ENCODE results near the gene SH3GLB2.

The SH3GLB2 gene

GRCh38 chr9:129028192-129028966 lies at the start of gene SH3GLB2:
SH3GLB2 (minus strand) TSS chr9:129028331; CDS start chr9:129028154, 177 bp downstream.
- peak; percentile 90 to 96 (median 96) for DNase-seq (ENCODE audit: low read depth in 3 of 3)

GRCh38 chr9:129077236-129077635 lies 49.1 kb upstream of the SH3GLB2 start:
- DNase-seq (ENCODE audit: low read depth in 3 of 3): no peak

- no peak for DNase-seq (ENCODE audit: low read depth in 3 of 3)
Observed at GRCh38 chr9:129076640-129077037, 48.5 kb upstream of the SH3GLB2 start.

- no peak for DNase-seq (ENCODE audit: low read depth in 3 of 3)
Observed at GRCh38 chr9:129075996-129076639, 48.0 kb upstream of the SH3GLB2 start.

GRCh38 chr9:129074106-129074505 lies 46.0 kb upstream of the SH3GLB2 start:
- no peak for DNase-seq (ENCODE audit: low read depth in 3 of 3)

- DNase-seq (ENCODE audit: low read depth in 3 of 3): no peak
Observed at GRCh38 chr9:129073404-129073803, 45.3 kb upstream of the SH3GLB2 start.

- DNase-seq (ENCODE audit: low read depth in 3 of 3): no peak
Observed at GRCh38 chr9:129072171-129072570, 44.0 kb upstream of the SH3GLB2 start.

- no peak for DNase-seq (ENCODE audit: low read depth in 3 of 3)
Observed at GRCh38 chr9:129071526-129072126, 43.5 kb upstream of the SH3GLB2 start.

GRCh38 chr9:129070696-129071525 lies 42.8 kb upstream of the SH3GLB2 start:
- no peak for DNase-seq (ENCODE audit: low read depth in 3 of 3)

GRCh38 chr9:129069862-129070641 lies 41.9 kb upstream of the SH3GLB2 start:
- DNase-seq (ENCODE audit: low read depth in 3 of 3): no peak

- peak in 2 of 3 donors; percentile 42 to 45 for DNase-seq (ENCODE audit: low read depth in 3 of 3)
Observed at GRCh38 chr9:129068990-129069861, 41.1 kb upstream of the SH3GLB2 start.

- DNase-seq (ENCODE audit: low read depth in 3 of 3): no peak
Observed at GRCh38 chr9:129068110-129068509, 40.0 kb upstream of the SH3GLB2 start.

GRCh38 chr9:129064499-129064908 lies 36.4 kb upstream of the SH3GLB2 start:
- no peak for DNase-seq (ENCODE audit: low read depth in 3 of 3)

GRCh38 chr9:129063061-129063460 lies 34.9 kb upstream of the SH3GLB2 start:
- no peak for DNase-seq (ENCODE audit: low read depth in 3 of 3)

- no peak for DNase-seq (ENCODE audit: low read depth in 3 of 3)
Observed at GRCh38 chr9:129060991-129061390, 32.9 kb upstream of the SH3GLB2 start.

- DNase-seq (ENCODE audit: low read depth in 3 of 3): no peak
Observed at GRCh38 chr9:129059796-129060785, 32.0 kb upstream of the SH3GLB2 start.

GRCh38 chr9:129058965-129059795 lies 31.0 kb upstream of the SH3GLB2 start:
- no peak for DNase-seq (ENCODE audit: low read depth in 3 of 3)
